Uterus (tissue), 2 donors: ENCODE results near the gene HDAC4.

Experiments
- POLR2A ChIP-seq, 2 donors: fragments of 450-650 bp; IDR thresholded peaks; one replicate each; pipeline ENCODE4 v1.6.1; 2016; ENCODE audit warnings: antibody characterized with exemption in 2 of 2, mild to moderate bottlenecking in 1 of 2, moderate library complexity in 1 of 2
- TF ChIP-seq, protein P1 (sequence below), 4 experiments: fragments of 200-600 bp in 2 of 4; fragments of 450-650 bp in 2 of 4; sonication (generic) in 2 of 4; IDR thresholded peaks; one replicate each; pipeline ENCODE4 v1.5.1; 2016 to 2019; ENCODE audit warnings: antibody characterized with exemption in 4 of 4, mild to moderate bottlenecking in 2 of 4, moderate library complexity in 1 of 4

DNA sequence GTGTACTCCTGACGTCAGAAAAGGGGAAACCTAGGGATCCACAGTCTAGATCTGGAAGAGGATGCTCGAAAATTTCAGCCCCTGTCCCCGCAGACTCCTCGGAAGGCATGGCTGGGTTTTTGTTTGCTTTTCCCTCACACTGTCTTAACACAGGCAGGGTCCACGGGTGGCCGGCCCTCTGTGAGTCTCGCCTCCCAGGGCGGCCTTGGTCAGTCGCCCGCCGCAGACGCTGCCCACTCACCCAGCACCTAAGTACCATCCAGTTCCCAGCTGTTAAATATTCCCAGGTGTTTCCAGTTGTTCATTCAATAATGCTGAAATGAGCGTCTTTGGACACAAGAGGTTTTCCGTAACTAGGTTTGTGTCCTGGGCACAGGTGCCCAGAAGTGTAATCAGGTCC, 359.8 kb downstream of the HDAC4 start:
- TF ChIP-seq, protein P1, sequence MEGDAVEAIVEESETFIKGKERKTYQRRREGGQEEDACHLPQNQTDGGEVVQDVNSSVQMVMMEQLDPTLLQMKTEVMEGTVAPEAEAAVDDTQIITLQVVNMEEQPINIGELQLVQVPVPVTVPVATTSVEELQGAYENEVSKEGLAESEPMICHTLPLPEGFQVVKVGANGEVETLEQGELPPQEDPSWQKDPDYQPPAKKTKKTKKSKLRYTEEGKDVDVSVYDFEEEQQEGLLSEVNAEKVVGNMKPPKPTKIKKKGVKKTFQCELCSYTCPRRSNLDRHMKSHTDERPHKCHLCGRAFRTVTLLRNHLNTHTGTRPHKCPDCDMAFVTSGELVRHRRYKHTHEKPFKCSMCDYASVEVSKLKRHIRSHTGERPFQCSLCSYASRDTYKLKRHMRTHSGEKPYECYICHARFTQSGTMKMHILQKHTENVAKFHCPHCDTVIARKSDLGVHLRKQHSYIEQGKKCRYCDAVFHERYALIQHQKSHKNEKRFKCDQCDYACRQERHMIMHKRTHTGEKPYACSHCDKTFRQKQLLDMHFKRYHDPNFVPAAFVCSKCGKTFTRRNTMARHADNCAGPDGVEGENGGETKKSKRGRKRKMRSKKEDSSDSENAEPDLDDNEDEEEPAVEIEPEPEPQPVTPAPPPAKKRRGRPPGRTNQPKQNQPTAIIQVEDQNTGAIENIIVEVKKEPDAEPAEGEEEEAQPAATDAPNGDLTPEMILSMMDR (IDR thresholded peaks at IDR 0.05), result no peak
- TF ChIP-seq POLR2A (IDR thresholded peaks at IDR 0.05), result no peak
